Urinary bladder (tissue), 4 donors: Measurements from ENCODE around the gene SLC6A19. TPM values are rescaled to one million over a fixed set of nuclear protein-coding genes. Genes with fewer than 3 reads are reported as not detected.

Experiments
- DNase-seq: peaks from one replicate; pipeline ENCODE4 v3.0.0-alpha.2; 2015; ENCODE audit errors: extremely low spot score
- H3K27ac ChIP-seq: one replicate; pipeline ENCODE4 v1.5.1; 2013; ENCODE audit warnings: low read depth, mild to moderate bottlenecking, moderate library complexity
- H3K36me3 ChIP-seq: one replicate; pipeline ENCODE4 v1.6.1; 2013; ENCODE audit warnings: mild to moderate bottlenecking, moderate library complexity; ENCODE audit not compliant: insufficient read depth
- H3K4me1 ChIP-seq: one replicate; pipeline ENCODE4 v1.6.1; 2013; ENCODE audit warnings: mild to moderate bottlenecking, moderate library complexity; ENCODE audit not compliant: insufficient read depth
- H3K4me3 ChIP-seq: one replicate; pipeline ENCODE4 v1.5.1; 2013; ENCODE audit warnings: low read depth, low read length
- WGBS: extraction: QIAGEN DNeasy Blood & Tissue Kit; methylation state at CpG from one replicate; pipeline ENCODE4 v1.1.7; 2013; 5-methylcytosine and 5-hydroxymethylcytosine counted together
- polyA plus RNA-seq: library from polyadenylated mRNA; stranded (reverse); fragments of 200-250 nt; gene quantifications from one replicate; pipeline ENCODE4 v1.2.3, GENCODE V29; 2013
- total RNA-seq: library from RNA; depleted of rRNA; stranded (reverse); fragments of >200 nt; gene quantifications from one replicate; pipeline ENCODE4 v1.2.3, GENCODE V29; 2014
- donor health status: healthy with polysubstance abuse.
- donor health status: healthy.

SLC6A19 gene
- total and polyA plus RNA-seq, 2 donors: not detected

DNA sequence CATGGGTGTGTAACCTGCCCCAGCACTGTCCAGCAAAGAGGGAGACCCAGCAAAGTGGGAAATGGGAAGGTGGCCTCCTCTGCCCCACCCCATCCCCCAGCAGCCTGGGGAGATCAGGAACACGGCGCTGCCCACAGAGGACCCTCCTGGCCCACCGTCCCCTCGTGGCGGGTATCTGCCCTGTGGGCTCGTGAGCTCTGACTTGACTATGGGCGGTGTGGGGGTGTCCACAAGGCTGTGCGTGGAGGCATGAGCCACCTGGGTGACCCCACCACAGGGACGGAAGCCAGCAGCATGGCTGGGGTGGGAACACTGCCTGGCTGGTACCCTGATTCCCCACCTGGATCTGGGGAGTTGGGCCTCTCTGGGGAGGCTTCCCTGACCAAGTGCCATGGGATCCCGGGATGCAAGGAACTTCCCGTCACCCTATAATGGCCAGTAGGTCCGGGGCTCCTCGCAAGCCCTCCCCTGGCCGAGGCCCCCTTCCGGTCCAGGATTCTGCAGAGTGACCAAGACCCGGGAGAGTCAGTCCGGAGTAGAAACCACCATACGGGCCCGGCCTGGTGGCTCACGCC lies 29.3 kb upstream of the SLC6A19 start:
- DNase-seq: no peak
- 96% methylated on average over 20 of the region's 20 CpGs for WGBS
- Histone ChIP-seq H3K4me3 (no peak overlapping the region), H3K36me3 (no peaks in the 10 kb centered on the region), H3K27ac (no peak overlapping the region), H3K4me1 (no peaks in the 10 kb centered on the region)

DNA sequence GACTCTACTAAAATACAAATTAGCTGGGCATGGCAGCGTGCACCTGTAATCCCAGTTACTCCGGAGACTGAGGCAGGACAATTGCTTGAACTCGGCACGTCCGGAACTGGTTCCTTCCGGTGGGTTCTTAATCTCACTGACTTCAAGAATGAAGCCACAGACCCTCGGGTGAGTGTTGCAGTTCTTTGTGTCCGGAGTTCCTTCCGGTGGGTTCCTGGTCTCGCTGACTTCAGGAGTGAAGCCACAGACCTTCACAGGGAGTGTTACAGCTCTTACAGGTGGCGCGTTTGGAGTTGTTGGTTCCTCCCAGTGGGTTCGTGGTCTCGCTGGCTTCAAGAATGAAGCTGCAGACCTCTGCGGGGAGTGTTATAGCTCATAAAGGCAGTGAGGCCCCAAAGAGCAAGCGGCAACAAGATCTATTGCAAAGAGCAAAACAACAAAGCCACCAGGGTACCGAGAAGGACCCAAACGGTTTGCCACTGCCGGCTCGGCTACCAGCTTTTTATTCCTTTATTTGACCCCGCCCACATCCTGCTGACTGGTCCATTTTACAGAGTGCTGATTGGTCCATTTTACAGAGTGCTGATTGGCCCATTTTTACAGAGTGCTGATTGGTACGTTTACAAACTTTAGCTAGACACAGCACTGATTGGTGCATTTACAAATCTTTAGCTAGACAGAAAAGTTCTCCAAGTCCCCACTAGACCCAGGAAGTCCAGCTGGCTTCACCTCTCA lies 28.6 kb upstream of the SLC6A19 start:
- Histone ChIP-seq H3K4me3 (no peak overlapping the region), H3K4me1 (no peaks in the 10 kb centered on the region), H3K36me3 (no peaks in the 10 kb centered on the region), H3K27ac (no peak overlapping the region)
- WGBS: 88% methylated on average over 22 of the region's 22 CpGs
- no peak for DNase-seq

DNA sequence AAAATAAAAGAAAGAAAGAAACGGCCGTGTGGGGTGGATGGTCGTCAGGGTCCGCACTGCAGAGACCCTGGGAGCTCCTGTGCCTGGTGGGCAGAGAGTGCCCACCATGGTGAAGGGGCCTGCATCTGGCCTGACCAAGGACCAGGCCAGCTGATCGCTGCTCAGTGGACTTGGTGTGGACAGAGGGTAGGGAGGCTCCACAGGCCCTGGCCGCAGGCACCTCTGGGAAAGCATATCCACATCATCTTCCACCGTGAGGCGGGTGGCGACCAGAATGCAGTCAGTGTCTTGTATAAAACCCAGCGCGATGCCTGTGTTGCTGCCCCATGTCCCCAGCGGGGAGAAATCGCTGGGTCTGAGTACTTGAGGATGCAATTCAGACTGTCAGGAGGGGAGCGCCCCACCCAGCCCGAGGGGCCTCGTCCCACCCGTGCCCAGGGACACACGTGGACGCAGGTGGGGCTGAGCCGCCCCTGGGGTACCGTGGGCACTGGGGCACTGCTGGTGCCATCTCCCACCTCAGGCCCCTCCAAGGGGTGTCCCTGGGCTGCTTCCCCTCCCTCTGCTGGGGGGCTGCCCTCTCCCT lies 27.8 kb upstream of the SLC6A19 start:
- 93% methylated on average over 21 of the region's 21 CpGs for WGBS
- DNase-seq: no peak
- no peaks in the 10 kb centered on the region for H3K4me1 ChIP-seq

DNA sequence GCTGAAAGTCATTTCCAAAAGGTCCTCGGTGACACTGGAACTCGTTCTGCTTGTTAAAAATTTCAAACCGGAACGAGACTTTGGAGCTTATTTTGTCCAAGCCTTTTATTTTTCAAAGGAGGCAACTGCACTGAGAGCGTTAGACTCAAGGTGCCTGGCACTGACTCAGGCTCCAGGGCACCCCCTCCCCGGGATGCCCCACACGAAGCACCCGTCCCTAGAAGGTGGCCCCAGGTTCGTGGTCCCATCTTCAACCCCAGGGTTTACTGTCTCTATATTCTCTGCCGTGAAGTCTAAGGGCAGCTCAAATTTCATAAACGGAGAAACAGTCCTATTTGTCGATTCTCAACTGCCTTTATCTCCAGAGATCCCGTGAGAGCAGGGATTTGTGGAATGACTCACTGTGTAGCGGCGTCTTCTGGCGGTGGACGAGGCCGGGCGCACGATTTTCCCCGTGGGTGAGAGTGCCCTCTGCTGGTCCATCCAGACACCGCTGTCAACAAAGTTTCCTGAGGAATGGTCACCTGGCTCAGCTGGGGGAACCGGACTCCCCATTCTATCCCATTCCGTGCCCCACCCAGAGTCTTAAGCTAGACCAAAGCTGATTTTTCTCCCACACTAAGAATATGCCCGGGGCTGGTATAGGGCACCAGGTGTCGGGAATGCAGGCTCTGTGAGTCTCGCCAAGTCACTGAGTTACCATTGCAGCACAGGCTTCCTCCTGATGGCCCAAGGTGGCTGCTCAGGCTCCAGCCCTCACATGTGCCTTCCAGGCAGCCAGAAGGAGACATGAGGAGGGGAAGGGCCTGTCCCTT lies 27.1 kb upstream of the SLC6A19 start:
- no peak overlapping the region for H3K27ac ChIP-seq
- WGBS: 37% methylated on average over 27 of the region's 27 CpGs
- no peak for DNase-seq

More for the DNA sequence above, 27.8 kb upstream of the SLC6A19 start:
- H3K36me3 ChIP-seq: no peaks in the 10 kb centered on the region
- H3K4me3 ChIP-seq: no peak overlapping the region
- H3K27ac ChIP-seq: no peak overlapping the region

DNA sequence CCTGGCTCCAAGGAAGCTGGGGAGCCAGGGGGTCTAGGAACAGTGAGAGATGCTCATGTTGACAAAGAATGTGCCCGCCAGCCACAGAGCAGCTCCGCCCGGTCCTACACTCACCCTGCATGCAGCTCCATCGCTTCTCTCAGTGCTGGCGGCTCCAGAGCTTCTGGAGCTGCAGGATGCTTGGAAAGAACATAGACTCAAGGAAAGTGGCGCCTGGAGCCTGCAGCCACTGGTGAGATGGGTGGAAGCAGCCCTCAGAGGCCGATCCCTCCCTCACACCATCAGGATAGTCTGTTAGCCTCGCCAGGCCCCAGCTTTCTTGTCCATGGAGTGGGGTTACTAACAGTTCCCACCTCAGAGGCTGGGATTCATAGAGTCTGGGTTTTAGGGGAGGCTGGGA lies 26.4 kb upstream of the SLC6A19 start:
- DNase-seq: no peak
- Histone ChIP-seq H3K4me1 (no peaks in the 10 kb centered on the region), H3K36me3 (no peaks in the 10 kb centered on the region), H3K4me3 (no peak overlapping the region), H3K27ac (no peak overlapping the region)
- WGBS: 89% methylated on average over 8 of the region's 8 CpGs

More for the DNA sequence above, 27.1 kb upstream of the SLC6A19 start:
- H3K4me3 ChIP-seq: no peak overlapping the region
- no peaks in the 10 kb centered on the region for H3K4me1 ChIP-seq
- H3K36me3 ChIP-seq: no peaks in the 10 kb centered on the region

DNA sequence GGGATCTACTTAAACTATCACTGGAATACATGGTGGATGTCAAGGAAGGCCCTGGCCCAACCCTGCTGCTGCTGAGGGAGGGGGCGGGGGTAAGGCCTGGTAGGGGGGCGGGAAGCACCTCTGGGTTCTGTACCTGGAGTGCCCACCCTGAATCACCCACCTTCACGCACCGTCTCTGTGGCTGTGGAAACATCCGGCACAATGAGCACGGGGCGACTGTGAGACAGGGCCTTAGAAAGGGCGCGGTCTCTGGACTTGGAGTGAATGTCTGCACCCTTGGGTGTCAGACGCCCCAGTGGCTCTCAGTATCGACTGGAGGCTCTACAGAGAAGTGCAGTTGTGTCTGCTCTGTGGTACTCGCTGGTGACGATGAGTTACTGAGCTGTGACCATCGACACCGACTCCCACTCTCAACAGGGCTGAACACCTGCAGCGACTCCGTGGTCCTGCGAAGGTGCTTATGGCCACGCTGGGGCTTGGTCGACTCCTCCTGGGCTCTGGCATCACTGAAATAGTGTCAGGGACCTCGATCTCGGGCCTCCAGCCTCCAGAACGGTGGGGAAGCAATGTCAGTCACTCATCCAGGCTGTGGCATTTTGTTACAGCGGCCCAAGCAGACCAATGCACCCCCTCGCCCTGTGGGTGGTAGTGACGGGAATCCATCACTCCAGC lies 25.5 kb upstream of the SLC6A19 start:
- WGBS: 91% methylated on average over 26 of the region's 26 CpGs
- DNase-seq: no peak

DNA sequence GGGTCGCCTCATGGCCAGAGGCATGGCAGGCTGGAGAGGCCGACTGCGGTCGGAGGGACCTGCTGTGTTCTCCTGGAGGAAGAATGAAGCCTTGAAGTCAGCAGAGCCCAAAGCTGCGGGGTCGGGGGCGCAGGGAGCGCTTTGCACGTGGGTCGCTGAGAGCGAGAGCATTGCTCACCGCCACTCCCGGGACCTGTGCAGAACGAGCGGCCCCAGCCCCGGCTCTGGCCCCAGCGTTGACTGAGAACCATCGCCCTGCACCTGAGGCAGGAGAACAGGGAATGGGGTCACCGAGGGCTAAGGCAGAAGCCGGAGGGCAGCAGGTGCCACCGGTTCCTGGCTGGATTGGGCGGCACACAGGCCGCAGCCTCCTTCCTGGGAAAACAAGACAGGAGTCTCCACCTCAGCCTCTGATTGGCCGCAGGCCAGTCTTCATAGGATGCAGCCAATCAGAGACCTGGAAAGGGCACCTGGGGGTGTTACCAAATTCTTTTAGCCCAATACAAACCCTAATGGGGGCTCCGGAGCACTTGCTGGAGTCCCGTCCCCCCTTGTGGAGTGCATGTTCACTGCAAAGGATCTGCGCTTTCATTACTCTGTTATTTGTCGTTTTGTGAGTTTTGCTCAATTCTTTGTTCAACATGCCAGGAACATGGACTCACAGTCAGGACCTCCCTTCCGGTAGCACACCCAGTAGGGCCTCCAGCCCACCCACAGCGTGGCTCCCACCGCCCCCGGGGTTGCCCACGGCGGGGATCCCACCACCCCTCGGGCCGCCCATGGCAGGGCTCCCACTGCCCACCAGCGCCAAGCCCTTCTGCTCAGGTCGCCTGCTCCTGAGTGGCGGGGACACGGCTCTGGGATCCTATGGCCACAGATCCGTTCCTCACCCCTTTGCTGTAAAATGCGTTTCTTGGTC lies 24.7 kb upstream of the SLC6A19 start:
- Histone ChIP-seq H3K27ac (no peak overlapping the region), H3K4me1 (no peaks in the 10 kb centered on the region), H3K4me3 (no peak overlapping the region), H3K36me3 (no peaks in the 10 kb centered on the region)
- WGBS: 84% methylated on average over 42 of the region's 42 CpGs
- no peak for DNase-seq

More for the DNA sequence above, 25.5 kb upstream of the SLC6A19 start:
- no peak overlapping the region for H3K27ac ChIP-seq
- no peaks in the 10 kb centered on the region for H3K36me3 ChIP-seq
- no peak overlapping the region for H3K4me3 ChIP-seq
- no peaks in the 10 kb centered on the region for H3K4me1 ChIP-seq

DNA sequence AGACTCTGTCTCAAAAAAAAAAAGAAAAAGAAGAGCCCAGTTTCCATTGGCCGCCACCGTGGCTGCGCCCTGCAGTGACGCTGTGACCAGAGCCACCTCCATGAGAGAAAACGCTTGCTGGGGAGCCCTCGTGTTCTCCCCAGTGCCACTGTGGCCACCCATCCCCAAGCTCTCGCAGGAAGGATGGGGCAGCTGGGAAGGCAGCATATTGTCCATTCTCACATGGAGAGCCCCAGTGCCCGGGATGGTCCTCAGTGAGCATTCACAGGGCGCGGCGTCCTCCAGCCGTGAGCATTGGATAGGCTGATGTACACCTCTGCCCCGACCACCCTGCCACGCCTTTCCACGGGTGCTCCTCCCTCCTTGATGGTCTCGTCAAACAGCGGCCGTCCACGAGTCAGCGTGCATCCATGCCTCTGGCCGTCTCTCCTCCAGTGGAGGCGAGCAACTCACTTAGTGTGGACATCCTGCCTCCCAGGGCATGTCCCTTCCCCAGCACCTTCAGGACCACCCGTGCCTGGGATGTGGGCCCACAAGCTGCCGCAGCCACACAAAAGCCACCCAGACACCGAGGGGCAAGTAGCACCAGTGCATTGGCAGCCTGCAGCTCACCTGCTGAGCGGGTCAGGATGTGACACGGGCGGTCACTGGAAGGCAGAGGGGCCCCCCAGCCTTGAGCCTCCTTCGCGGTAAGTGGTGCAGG lies 23.4 kb upstream of the SLC6A19 start:
- Histone ChIP-seq H3K36me3 (no peaks in the 10 kb centered on the region), H3K27ac (no peak overlapping the region), H3K4me1 (no peaks in the 10 kb centered on the region), H3K4me3 (no peak overlapping the region)
- no peak for DNase-seq
- 86% methylated on average over 30 of the region's 30 CpGs for WGBS

DNA sequence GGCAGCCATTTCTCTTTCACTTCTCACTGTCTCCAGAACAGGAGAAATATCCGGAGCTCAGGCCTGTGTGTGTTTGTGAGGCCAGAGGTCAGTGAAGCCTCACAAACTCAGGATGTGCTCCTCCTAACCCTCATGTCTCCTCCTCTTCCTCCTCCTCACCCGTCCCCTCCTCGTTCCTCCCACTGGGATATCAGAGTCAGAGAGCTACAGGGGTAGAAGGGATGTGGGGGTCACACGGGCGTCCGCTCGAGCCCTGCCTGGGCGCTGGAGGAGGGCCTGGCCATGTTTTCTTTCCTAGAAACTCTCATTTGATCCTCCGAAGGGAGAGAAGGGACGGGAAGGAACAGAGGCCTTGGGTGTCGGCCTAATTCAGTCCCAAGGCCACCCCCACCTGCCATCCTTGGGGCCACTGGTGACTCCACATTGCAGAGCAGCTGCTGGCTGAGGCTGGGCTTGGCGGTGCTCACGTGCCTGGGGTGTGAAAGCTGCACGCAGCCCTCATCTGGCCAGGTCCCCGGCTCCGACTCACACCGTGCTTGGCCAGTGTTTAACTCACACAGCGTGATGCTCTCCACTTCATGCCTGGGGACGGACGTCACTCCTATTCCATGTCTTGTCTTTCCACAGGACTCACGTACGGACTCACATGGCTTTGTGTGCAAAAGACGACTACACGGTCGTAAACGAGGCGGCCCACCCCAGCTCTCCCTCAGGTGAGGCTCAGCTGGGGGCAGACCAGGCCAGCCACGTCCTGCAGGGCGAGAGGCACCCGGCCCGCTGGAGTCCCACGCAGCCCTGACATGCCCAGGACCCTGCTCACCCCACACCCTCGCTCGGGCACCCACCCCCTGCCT lies 22.6 kb upstream of the SLC6A19 start:
- Histone ChIP-seq H3K4me3 (no peak overlapping the region), H3K27ac (no peak overlapping the region), H3K4me1 (no peaks in the 10 kb centered on the region), H3K36me3 (no peaks in the 10 kb centered on the region)
- 66% methylated on average over 34 of the region's 34 CpGs for WGBS
- no peak for DNase-seq

DNA sequence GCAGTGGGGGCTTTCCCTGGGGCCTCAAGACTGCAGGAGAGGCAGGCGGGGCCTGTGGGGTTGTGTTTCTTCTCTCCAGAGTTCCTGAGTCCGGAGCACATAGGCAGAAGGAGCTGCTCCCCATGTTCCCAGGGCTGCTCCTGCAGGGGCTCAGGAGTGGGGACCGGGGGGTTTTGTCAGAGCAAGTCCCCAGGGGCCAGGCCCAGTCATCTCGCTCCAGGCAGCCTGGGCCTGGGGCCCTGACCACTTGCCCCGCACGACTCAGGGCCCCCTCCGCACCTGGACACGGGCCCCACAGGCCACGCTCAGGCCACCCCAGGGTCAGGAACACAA lies 22.0 kb upstream of the SLC6A19 start:
- no peaks in the 10 kb centered on the region for H3K4me1 ChIP-seq
- 82% methylated on average over 9 of the region's 9 CpGs for WGBS

DNA sequence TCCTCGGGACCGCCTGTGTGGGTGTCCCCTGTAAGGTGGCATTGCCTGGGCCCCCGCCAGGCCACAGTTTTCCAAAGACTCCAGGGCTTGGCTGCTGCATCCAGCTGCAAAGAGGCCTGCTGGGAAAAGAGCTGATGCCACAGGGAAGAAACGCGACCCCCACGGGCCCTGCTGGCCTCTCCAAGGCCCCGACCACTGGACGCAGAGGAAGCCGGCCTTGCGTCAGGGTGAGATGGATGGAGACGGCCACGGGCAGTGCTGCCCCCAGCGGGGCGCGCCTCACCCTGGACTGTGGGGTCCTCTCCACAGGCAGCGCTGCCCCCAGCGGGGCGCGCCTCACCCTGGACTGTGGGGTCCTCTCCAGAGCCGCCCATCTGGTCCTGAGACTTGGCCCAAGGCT lies 21.3 kb upstream of the SLC6A19 start:
- WGBS: 93% methylated on average over 20 of the region's 20 CpGs
- no peak overlapping the region for H3K4me3 ChIP-seq
- no peaks in the 10 kb centered on the region for H3K4me1 ChIP-seq
- no peak for DNase-seq
- no peaks in the 10 kb centered on the region for H3K36me3 ChIP-seq
- no peak overlapping the region for H3K27ac ChIP-seq

More for the DNA sequence above, 22.0 kb upstream of the SLC6A19 start:
- no peak for DNase-seq
- no peak overlapping the region for H3K27ac ChIP-seq
- no peaks in the 10 kb centered on the region for H3K36me3 ChIP-seq
- H3K4me3 ChIP-seq: no peak overlapping the region
